ENCODE data around the gene BICRA.
"Not testable (repeated sequence)": the region's sequence is repeated elsewhere in the genome, so short reads cannot be mapped to it uniquely, and the experiment has no call there.

The BICRA gene

DNA sequence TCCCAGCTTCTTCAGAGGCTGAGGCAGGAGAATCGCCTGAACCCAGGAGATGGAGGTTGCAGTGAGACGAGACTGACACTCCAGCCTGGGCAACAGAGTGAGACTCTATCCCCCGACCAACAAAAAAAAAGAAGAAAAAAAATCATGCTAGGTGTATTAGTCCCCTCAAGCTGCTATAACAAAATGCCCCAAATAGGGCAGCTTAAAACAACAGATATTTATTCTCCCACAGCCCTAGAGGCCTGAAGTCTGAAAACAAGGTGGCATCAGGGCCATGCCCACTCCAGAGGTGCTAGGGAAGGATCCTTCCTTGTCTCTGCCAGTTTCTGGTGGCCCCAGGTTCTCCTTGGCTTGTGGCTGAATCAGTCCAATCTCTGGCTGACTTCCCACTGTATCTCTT, 95.7 kb downstream of the BICRA start:
- in situ Hi-C loops (cut with MboI; ENCODE audit: low sequenced_read_pairs) = loop anchor here (25.0 kb wide), 1 partner anchor 417 kb away; no protein-coding TSS in a partner anchor

GRCh38 chr19:47707135-47707925, 98.4 kb downstream of the BICRA start:
- in situ Hi-C loops (cut with MboI; ENCODE audit: low sequenced_read_pairs) = loop anchor here (25.0 kb wide), 1 partner anchor 420 kb away; no protein-coding TSS in a partner anchor

DNA sequence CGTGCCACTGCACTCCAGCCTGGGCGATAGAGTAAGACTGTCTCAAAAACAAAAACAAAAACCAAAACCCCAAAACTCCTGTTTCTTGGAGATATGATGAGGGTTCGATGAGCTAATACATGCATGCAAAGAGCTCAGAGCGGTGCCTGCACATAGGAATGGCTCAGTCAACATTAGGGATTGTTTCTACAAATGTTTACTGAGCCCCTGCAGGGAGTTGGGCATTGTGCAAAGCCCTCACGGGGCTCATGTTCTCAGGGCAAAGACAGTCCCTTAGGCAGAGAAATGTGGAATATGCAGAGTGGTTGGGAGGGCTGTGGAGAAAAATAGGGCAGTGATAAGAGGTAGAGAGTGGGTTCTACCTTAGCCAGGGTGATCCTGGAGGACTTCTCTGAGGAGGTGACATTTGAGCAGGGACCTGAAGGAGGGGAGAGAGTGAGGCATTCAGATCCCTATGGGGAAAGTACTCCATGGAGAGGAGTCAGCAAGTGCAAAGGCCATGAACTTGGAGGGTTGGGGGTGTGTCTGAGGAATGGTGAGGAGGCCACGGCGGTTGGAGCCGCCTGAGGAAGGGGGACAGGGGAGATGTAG, 102.8 kb downstream of the BICRA start:
- in situ Hi-C loops (cut with MboI; ENCODE audit: low sequenced_read_pairs) = loop anchor here (25.0 kb wide), 1 partner anchor 424 kb away; no protein-coding TSS in a partner anchor

DNA sequence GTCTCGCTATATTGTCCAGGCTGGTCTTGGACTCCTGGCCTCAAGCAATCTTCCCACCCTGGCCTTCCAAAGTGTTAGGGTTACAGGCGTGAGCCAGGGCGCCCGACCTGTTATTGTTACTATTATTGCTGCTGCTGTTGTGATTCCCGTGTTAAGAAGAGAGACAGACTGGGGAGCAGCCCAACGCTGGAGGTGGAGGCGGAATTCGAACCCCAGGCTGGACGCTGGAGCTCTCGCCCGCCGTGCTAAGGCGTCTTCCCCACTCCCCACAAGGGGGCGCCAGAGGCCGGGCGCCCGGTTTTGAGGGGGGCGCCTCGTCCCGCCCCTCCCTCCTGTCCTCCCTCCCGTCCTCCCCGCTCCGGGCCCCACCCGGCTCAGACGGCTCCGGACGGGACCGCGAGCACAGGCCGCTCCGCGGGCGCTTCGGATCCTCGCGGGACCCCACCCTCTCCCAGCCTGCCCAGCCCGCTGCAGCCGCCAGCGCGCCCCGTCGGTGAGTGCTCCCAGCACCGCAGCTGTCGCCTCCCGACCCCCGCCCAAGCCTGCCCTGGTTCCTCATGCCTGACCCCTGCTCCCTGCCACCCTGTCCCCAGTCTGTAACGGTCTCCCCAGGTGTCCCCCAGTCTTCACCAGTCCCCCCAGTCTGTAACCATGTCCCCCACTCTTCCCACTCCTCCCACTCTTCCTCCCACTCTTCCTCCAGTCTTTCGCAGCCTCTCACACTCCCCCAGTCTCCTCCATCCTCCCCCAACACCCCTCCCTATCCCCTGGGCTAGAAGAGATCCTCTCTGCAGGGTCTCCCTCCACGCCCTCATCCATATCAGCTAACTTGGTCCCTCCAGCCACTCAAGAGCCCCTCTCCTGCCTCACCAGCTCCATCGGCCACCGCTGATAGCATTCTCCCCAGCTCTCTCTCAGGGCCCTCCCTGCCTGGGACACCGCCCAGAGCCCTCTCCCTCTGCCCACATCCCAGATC, 104.4 kb downstream of the BICRA start, which contains the start of gene EHD2:
Gene EHD2, plus strand, starts transcription at position 377 of the 976 bp plus-strand sequence. CDS start 3,191 bp downstream, outside the sequence.
- in situ Hi-C loops (cut with MboI; ENCODE audit: low sequenced_read_pairs) = loop anchor here (25.0 kb wide), 1 partner anchor 426 kb away; no protein-coding TSS in a partner anchor

- in situ Hi-C loops (cut with MboI; ENCODE audit: low sequenced_read_pairs) = loop anchor here (25.0 kb wide), 1 partner anchor 427 kb away; no protein-coding TSS in a partner anchor
These were observed 105.4 kb downstream of the BICRA start for GRCh38 chr19:47714339-47714738.

- in situ Hi-C loops (cut with MboI; ENCODE audit: low sequenced_read_pairs) = loop anchor here (25.0 kb wide), 1 partner anchor 428 kb away; no protein-coding TSS in a partner anchor
These were observed 105.9 kb downstream of the BICRA start for GRCh38 chr19:47714855-47715254.

GRCh38 chr19:47716270-47716937, 107.5 kb downstream of the BICRA start:
- in situ Hi-C loops (cut with MboI; ENCODE audit: low sequenced_read_pairs) = loop anchor here (25.0 kb wide), 1 partner anchor 429 kb away; no protein-coding TSS in a partner anchor

- in situ Hi-C loops (cut with MboI; ENCODE audit: low sequenced_read_pairs) = loop anchor here (25.0 kb wide), 1 partner anchor 431 kb away; no protein-coding TSS in a partner anchor
These were observed 109.6 kb downstream of the BICRA start for GRCh38 chr19:47718415-47719046.

DNA sequence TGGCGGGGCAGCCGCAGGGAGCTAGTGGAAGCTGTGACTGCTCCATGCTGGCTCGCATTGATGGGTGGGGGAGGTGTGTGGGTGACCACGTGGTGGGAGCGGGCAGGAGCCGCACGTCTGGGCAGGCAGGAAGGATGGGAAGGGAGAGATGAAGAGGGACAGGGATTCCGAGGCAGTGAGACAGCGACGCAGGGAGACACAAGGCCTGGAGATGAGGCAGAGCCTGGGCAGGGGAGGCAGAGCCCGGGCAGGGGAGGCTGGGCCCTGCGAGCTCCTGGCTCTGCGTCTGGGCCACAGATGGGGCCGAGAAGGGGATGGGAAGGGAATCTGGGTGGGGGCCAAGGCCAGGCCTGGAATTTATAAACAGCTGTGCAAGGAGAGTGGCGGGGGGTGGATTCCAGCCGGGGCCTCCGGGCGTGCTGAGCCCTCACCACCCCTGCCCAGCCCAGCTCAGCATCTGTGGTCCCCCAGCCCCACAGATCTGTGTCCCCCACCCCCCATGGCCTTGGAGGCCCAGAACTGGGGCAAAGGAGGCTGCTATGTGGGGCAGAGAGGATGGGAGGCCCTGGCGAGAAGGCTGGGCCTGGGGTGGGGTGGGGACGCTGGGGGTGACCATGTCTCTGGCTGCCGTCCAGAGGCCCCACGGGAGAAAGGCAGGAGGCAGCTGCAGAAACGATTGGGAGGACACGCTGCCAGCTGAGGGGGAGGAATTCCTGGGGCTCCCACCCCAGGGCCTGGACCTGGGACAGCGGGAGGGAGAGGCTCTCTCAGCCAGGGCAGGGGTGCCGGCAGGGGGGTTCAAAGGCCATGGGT, 110.3 kb downstream of the BICRA start:
- in situ Hi-C loops (cut with MboI; ENCODE audit: low sequenced_read_pairs) = loop anchor here (25.0 kb wide), 1 partner anchor 432 kb away; no protein-coding TSS in a partner anchor

DNA sequence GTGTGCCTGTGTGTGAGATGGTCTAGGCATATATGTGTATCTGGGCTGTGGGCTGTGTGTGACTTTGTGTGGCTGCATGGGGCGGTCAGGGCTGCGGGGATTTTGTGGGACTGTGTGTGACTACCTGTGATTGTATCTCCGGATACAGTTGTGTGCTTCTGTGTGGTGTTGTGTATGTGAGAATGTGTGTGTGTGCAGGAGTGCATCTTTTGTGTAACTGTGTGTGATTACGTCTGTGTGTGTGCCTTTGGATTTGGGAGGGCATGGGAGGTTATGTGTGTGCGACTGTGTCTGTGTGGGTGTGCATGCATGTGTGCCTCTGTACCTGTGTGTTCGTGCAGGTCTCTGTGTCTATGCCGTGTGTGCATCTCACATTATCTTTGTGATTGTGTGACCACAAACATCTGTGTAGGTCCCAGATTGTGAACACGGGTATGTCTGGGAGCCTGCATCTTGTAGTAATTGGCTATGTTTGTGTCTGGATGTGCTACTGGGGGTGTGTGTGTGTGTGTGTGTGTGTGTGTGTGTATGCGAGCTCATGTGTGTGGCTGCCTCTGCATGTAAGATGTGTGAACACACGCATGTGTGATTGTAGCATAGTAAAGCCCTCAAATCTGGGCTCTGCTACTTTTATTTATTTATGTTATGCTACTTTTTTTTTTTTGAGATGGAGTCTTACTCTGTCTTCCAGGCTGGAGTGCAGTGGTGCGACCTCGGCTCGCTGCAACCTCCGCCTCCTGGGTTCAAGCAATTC, 111.9 kb downstream of the BICRA start:
- in situ Hi-C loops (cut with MboI; ENCODE audit: low sequenced_read_pairs) = loop anchor here (25.0 kb wide), 1 partner anchor 434 kb away; no protein-coding TSS in a partner anchor

DNA sequence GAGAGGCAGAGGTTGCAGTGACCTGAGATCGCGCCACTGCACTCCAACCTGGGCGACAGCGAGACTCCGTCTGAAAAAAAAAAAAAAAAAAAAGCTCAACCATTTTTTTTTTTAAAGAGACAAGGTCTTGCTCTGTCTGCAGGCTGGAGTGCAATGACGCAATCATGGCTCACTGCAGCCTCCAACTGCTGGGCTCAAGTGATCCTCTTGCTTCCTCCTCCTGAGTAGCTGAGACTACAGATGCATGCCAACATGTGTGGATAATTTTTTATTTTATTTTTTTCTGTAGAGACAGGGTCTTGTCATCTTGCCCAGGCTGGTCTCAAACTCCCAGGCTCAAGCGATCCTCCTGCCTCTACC, 114.6 kb downstream of the BICRA start:
- in situ Hi-C loops (cut with MboI; ENCODE audit: low sequenced_read_pairs) = loop anchor here (25.0 kb wide), 1 partner anchor 436 kb away; no protein-coding TSS in a partner anchor

GRCh38 chr19:47725759-47726401, 116.9 kb downstream of the BICRA start:
- in situ Hi-C loops (cut with MboI; ENCODE audit: low sequenced_read_pairs) = no loop called here

DNA sequence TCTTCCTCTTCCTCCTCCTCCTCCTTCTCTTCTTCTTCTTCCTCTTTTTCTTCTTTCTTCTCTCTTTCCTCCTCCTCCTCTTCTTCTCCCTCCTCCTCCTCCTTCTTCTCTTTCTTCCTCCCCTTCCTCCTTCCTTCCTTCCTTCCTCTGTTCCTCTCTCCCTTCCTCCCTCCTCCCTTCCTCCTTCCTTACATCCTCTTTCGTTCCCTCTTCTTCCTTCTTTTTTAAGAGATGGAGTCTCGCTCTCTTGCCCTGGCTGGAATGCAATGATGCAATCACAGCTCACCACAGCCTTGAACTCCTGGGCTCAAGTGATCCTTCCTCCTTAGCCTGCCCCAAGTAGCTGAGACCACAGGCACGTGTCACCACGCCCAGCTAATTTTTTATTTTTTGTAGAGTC, 117.5 kb downstream of the BICRA start:
- in situ Hi-C loops (cut with MboI; ENCODE audit: low sequenced_read_pairs) = no loop called here

DNA sequence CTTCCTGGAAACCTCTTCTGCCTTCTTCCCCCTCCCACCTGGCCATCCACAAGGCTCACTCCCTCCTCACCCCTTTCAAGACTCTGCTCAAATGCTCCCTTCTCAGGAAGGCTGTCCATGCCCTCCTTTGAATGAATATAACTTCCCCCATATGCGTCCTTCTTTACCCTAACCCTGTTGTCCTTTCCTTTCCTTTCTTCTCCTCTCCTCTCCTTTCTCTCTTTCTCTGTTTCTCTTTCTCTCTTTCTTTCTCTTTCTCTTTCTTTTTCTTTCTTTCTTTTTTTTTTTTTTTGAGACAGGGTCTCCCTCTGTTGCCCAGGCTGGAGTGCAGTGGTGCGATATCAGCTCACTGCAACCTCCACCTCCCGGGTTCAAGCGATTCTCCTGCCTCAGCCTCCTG, 119.4 kb downstream of the BICRA start:
- in situ Hi-C loops (cut with MboI; ENCODE audit: low sequenced_read_pairs) = not testable (repeated sequence)

DNA sequence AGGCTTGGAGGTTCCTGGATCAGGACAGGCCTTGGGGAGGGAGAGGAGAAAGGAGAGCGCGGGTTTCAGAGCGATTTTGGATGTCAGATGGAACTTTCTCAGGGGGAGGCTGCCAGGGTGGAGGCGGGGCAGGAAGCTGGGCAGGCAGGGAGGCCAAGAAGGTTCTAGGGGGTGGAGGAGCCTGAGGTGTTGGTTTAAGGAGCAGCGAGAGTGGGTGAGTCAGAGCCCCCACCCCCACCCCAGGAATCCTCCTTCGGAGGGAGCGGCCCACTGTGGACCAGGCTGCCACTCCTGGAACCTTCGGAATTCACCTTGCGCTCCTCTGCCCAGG, 120.5 kb downstream of the BICRA start:
- in situ Hi-C loops (cut with MboI; ENCODE audit: low sequenced_read_pairs) = no loop called here

- in situ Hi-C loops (cut with MboI; ENCODE audit: low sequenced_read_pairs) = no loop called here
These were observed 121.0 kb downstream of the BICRA start for GRCh38 chr19:47729799-47730520.

DNA sequence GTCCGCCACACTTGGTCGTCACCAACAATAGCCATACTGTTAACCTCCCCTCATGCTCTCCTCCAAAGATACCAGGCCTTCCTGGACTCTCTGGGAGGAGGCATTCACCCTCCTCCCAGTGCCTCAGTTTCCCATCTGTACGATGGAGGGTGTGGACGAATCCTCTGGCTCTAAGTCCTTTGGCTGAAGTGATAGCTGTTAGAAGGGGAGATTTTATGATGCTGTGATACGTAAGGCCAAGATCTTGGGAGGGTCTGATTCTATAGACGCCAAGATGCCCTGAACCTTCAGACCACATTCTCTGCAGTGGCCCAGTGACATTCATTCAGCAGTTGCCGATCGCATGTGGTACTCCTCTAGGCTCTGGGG, 121.6 kb downstream of the BICRA start:
- in situ Hi-C loops (cut with MboI; ENCODE audit: low sequenced_read_pairs) = no loop called here
